RWPE1 (cell line): Measurements from ENCODE around the gene PDE4B.
A peak's percentile ranks its signal among the peaks of the same experiment; 100 is the strongest.

Experiments
- CTCF ChIA-PET: fragments of 350-600 bp; sonication (Branson Sonifier 250); formaldehyde crosslinking; extraction: SDS; loops from one replicate; lab custom pipeline; 2021; lab: Yijun Ruan, JAX
- POLR2A ChIA-PET: fragments of 400-600 bp; formaldehyde crosslinking; extraction: SDS; loops from one replicate; lab custom pipeline; 2020; ENCODE audit warnings: antibody characterized with exemption; ENCODE audit not compliant: low non-redundant PET; lab: Yijun Ruan, JAX
- DNase-seq: peaks from one replicate; pipeline ENCODE4 v3.0.0; 2012; ENCODE audit warnings: low spot score
- H3K27ac ChIP-seq: fragments of 450-650 bp; 2 replicates; pipeline ENCODE4 v1.5.1; 2017
- CTCF ChIP-seq: fragments of 450-650 bp; conservative IDR thresholded peaks from 2 replicates; pipeline ENCODE4 v1.5.1; 2017; ENCODE audit warnings: low read depth, mild to moderate bottlenecking

PDE4B gene

GRCh38 chr1:66275083-66275482 is 482.4 kb downstream of the PDE4B start:
- H3K27ac ChIP-seq: no peak overlapping the region
- POLR2A ChIA-PET: no interaction called here
- no peak for DNase-seq
- no peak for TF ChIP-seq CTCF
- CTCF ChIA-PET: no interaction called here

GRCh38 chr1:66275601-66276023 is 482.9 kb downstream of the PDE4B start:
- POLR2A ChIA-PET: no interaction called here
- DNase-seq: no peak
- no peak for TF ChIP-seq CTCF
- CTCF ChIA-PET: no interaction called here
- H3K27ac ChIP-seq: no peak overlapping the region

GRCh38 chr1:66276218-66276617 is 483.5 kb downstream of the PDE4B start:
- no peak overlapping the region for H3K27ac ChIP-seq
- POLR2A ChIA-PET: no interaction called here
- TF ChIP-seq CTCF: no peak
- CTCF ChIA-PET: no interaction called here
- DNase-seq: no peak

- no peak for DNase-seq
- no peak overlapping the region for H3K27ac ChIP-seq
- ChIA-PET POLR2A (no interaction called here), CTCF (no interaction called here)
- no peak for TF ChIP-seq CTCF
These were observed 485.7 kb downstream of the PDE4B start for GRCh38 chr1:66278260-66279021.

- no peak for DNase-seq
- TF ChIP-seq CTCF: no peak
- CTCF ChIA-PET: interaction anchor here (0.6 to 0.7 kb wide), 2 partner anchors 154 to 1716 kb away, joined by 4 read pairs; no protein-coding TSS in a partner anchor
- POLR2A ChIA-PET: interaction anchor here (0.6 kb wide), 1 partner anchor 630 kb away, joined by 3 read pairs; no protein-coding TSS in a partner anchor
- H3K27ac ChIP-seq: no peak overlapping the region
These were observed 489.1 kb downstream of the PDE4B start for GRCh38 chr1:66281808-66282207.

- ChIA-PET POLR2A (interaction anchor here (0.6 kb wide), 1 partner anchor 630 kb away, joined by 3 read pairs; no protein-coding TSS in a partner anchor), CTCF (interaction anchor here (0.7 kb wide), 1 partner anchor 154 kb away, joined by 4 read pairs; no protein-coding TSS in a partner anchor)
- TF ChIP-seq CTCF: no peak
- no peak overlapping the region for H3K27ac ChIP-seq
- DNase-seq: peak; percentile 14
These were observed 489.7 kb downstream of the PDE4B start for GRCh38 chr1:66282343-66282852.
